GM23338 (cell line): ENCODE measurements around the gene SLC28A1. TPM values are rescaled to one million over a fixed set of nuclear protein-coding genes. Genes with fewer than 3 reads are reported as not detected.

ENCODE experiments used
- ATAC-seq: fragments of 200-7000 bp; cut with Tn5 transposase; 3 replicates; pipeline ENCODE4 v1.9.1; 2020
- DNase-seq: peaks from one replicate; pipeline ENCODE4 v3.0.0-alpha.2; 2015; ENCODE audit warnings: low spot score
- H2AFZ ChIP-seq: fragments of 200-600 bp; sonication (generic); 2 replicates; pipeline ENCODE4 v1.8.0; 2016; ENCODE audit warnings: antibody characterized with exemption, mild to moderate bottlenecking, moderate library complexity
- H3F3A ChIP-seq: fragments of 200-600 bp; sonication (generic); replicated peaks from 2 replicates; pipeline ENCODE4 v1.8.0; 2017; ENCODE audit warnings: antibody characterized with exemption, mixed run types, low read depth
- H3K27ac ChIP-seq: fragments of 200-600 bp; sonication (generic); 2 replicates; pipeline ENCODE4 v1.6.1; 2016; ENCODE audit warnings: low read depth
- H3K27me3 ChIP-seq: fragments of 200-600 bp; sonication (generic); 2 replicates; pipeline ENCODE4 v1.8.0; 2016; ENCODE audit warnings: mild to moderate bottlenecking, mixed run types, moderate library complexity; ENCODE audit not compliant: insufficient read depth
- H3K36me3 ChIP-seq: fragments of 200-600 bp; sonication (generic); 2 replicates; pipeline ENCODE4 v1.8.0; 2016; ENCODE audit warnings: mild to moderate bottlenecking; ENCODE audit not compliant: insufficient read depth
- H3K4me1 ChIP-seq: fragments of 200-600 bp; sonication (generic); 2 replicates; pipeline ENCODE4 v1.8.0; 2016; ENCODE audit warnings: mild to moderate bottlenecking, moderate library complexity; ENCODE audit not compliant: insufficient read depth
- H3K4me2 ChIP-seq: fragments of 200-600 bp; sonication (generic); 2 replicates; pipeline ENCODE4 v1.7.1; 2017; ENCODE audit warnings: mixed run types
- H3K4me3 ChIP-seq: fragments of 200-600 bp; sonication (generic); 2 replicates; pipeline ENCODE4 v1.6.1; 2016; ENCODE audit warnings: mixed run types
- H3K79me2 ChIP-seq: fragments of 200-600 bp; sonication (generic); replicated peaks from 2 replicates; pipeline ENCODE4 v1.8.0; 2017; ENCODE audit warnings: mild to moderate bottlenecking; ENCODE audit not compliant: insufficient read depth
- H3K9me2 ChIP-seq: fragments of 200-600 bp; sonication (generic); 2 replicates; pipeline ENCODE4 v1.8.0; 2017; ENCODE audit not compliant: insufficient read depth
- H4K20me1 ChIP-seq: fragments of 200-600 bp; sonication (generic); replicated peaks from 2 replicates; pipeline ENCODE4 v1.8.0; 2017; ENCODE audit warnings: mild to moderate bottlenecking; ENCODE audit not compliant: insufficient read depth
- H3K27ac Mint-ChIP-seq: 2 replicates; pipeline ENCODE4 v1.8.0; 2020; ENCODE audit warnings: inconsistent platforms, mild to moderate bottlenecking, moderate library complexity, mixed read lengths
- H3K27me3 Mint-ChIP-seq: 3 replicates; pipeline ENCODE4 v1.8.0; 2022; ENCODE audit warnings: low read depth, mild to moderate bottlenecking, moderate library complexity, mixed read lengths, inconsistent platforms; ENCODE audit not compliant: insufficient read depth, poor library complexity
- H3K36me3 Mint-ChIP-seq: 3 replicates; pipeline ENCODE4 v1.8.0; 2021; ENCODE audit warnings: low read depth, mild to moderate bottlenecking, inconsistent platforms, moderate library complexity, mixed read lengths
- H3K4me1 Mint-ChIP-seq: 3 replicates; pipeline ENCODE4 v1.8.0; 2020; ENCODE audit warnings: mild to moderate bottlenecking, inconsistent platforms, mixed read lengths
- H3K4me3 Mint-ChIP-seq: 3 replicates; pipeline ENCODE4 v1.8.0; 2021; ENCODE audit warnings: moderate library complexity, mild to moderate bottlenecking, inconsistent platforms, mixed read lengths
- H3K9me3 Mint-ChIP-seq: 3 replicates; pipeline ENCODE4 v1.8.0; 2020; ENCODE audit warnings: moderate library complexity, mild to moderate bottlenecking, inconsistent platforms, mixed read lengths
- CTCF ChIP-seq, 2 experiments: fragments of 200-600 bp in 1 of 2; sonication (generic) in 1 of 2; conservative IDR thresholded peaks; 2 replicates each; pipeline versions ENCODE4 v1.5.1 to v1.6.1; 2016 to 2017; ENCODE audit warnings: antibody characterized with exemption in 2 of 2, low read depth in 2 of 2, mild to moderate bottlenecking in 2 of 2, moderate library complexity in 1 of 2
- ETS1 ChIP-seq: IDR thresholded peaks from 2 replicates; pipeline ENCODE4 v1.6.1; 2016; ENCODE audit warnings: antibody characterized with exemption
- EZH2 ChIP-seq: fragments of 200-600 bp; sonication (generic); IDR thresholded peaks from one replicate; pipeline ENCODE4 v1.8.0; 2017; ENCODE audit warnings: antibody characterized with exemption, mild to moderate bottlenecking, low read depth; ENCODE audit not compliant: unreplicated experiment
- NANOG ChIP-seq: IDR thresholded peaks from 2 replicates; pipeline ENCODE4 v1.6.1; 2016; ENCODE audit warnings: antibody characterized with exemption, borderline replicate concordance
- REST ChIP-seq: IDR thresholded peaks from one replicate; pipeline ENCODE4 v1.6.1; 2018; ENCODE audit warnings: antibody characterized with exemption; ENCODE audit not compliant: unreplicated experiment
- STAT1 ChIP-seq: IDR thresholded peaks from one replicate; pipeline ENCODE4 v1.6.1; 2016; ENCODE audit warnings: antibody characterized with exemption; ENCODE audit not compliant: unreplicated experiment
- ZNF331 ChIP-seq: fragments of 250-450 bp; sonication (Bioruptor Pico); IDR thresholded peaks from 2 replicates; pipeline ENCODE4 v1.5.0; 2020; ENCODE audit warnings: low read depth, mild to moderate bottlenecking, moderate library complexity
- polyA plus RNA-seq: library from polyadenylated mRNA; unstranded; fragments of >200 nt; fragmentation: Nextera tagmentation; extraction: Ambion mirVana; gene quantifications from 2 replicates; pipeline ENCODE4 v1.2.1, GENCODE V29; 2016
- total RNA-seq: library from RNA; depleted of rRNA; stranded (reverse); fragments of >200 nt; shearing (Covaris generic); gene quantifications from 2 replicates; pipeline ENCODE4 v1.2.3, GENCODE V29; 2014
- TF ChIP-seq, protein P1 (sequence below): fragments of 250-450 bp; sonication (Bioruptor Pico); IDR thresholded peaks from 2 replicates; pipeline ENCODE4 v1.5.0; 2020; ENCODE audit warnings: mild to moderate bottlenecking, moderate library complexity

SLC28A1 gene
- total and polyA plus RNA-seq, 2 experiments from 2014 or later: not detected

GRCh38 chr15:84859651-84860050 is 24.8 kb upstream of the SLC28A1 start (continued):
- TF ChIP-seq REST (no peak), NANOG (no peak), ZNF331 (no peak), ETS1 (no peak), CTCF (conservative IDR thresholded peaks at IDR 0.05; ENCODE audit: low read depth in 2 of 2) (no peak), EZH2 (no peak)

GRCh38 chr15:84861781-84862180 is 22.7 kb upstream of the SLC28A1 start:
- no peaks in the 10 kb centered on the region; the same call in 1 of the 3 replicates for H3K36me3 Mint-ChIP-seq
- H3F3A ChIP-seq: no peaks in the 10 kb centered on the region
- no peak overlapping the region for H3K4me2 ChIP-seq
- no peak overlapping the region for H3K4me3 ChIP-seq
- H3K4me1 ChIP-seq: no peaks in the 10 kb centered on the region
- no peak overlapping the region for H3K27ac Mint-ChIP-seq
- ATAC-seq (no peak), DNase-seq (no peak)
- H3K27me3 ChIP-seq: no peaks in the 10 kb centered on the region
- H3K4me3 Mint-ChIP-seq: no peak overlapping the region
- H3K79me2 ChIP-seq: no peaks in the 10 kb centered on the region
- no peaks in the 10 kb centered on the region for H3K9me2 ChIP-seq
- no peak overlapping the region for H3K27ac ChIP-seq
- H3K9me3 Mint-ChIP-seq: no peaks in the 10 kb centered on the region
- H3K4me1 Mint-ChIP-seq: no peaks in the 10 kb centered on the region; the same call in 2 of the 3 replicates
- H2AFZ ChIP-seq: no peak overlapping the region
- H4K20me1 ChIP-seq: no peaks in the 10 kb centered on the region; the same call in 1 of the 2 replicates
- H3K36me3 ChIP-seq: peaks cover 3% of the 10 kb centered on the region; the same call in 1 of the 2 replicates
- peaks cover 2% of the 10 kb centered on the region for H3K27me3 Mint-ChIP-seq
- no peak for TF ChIP-seq NANOG
- TF ChIP-seq, protein P1, sequence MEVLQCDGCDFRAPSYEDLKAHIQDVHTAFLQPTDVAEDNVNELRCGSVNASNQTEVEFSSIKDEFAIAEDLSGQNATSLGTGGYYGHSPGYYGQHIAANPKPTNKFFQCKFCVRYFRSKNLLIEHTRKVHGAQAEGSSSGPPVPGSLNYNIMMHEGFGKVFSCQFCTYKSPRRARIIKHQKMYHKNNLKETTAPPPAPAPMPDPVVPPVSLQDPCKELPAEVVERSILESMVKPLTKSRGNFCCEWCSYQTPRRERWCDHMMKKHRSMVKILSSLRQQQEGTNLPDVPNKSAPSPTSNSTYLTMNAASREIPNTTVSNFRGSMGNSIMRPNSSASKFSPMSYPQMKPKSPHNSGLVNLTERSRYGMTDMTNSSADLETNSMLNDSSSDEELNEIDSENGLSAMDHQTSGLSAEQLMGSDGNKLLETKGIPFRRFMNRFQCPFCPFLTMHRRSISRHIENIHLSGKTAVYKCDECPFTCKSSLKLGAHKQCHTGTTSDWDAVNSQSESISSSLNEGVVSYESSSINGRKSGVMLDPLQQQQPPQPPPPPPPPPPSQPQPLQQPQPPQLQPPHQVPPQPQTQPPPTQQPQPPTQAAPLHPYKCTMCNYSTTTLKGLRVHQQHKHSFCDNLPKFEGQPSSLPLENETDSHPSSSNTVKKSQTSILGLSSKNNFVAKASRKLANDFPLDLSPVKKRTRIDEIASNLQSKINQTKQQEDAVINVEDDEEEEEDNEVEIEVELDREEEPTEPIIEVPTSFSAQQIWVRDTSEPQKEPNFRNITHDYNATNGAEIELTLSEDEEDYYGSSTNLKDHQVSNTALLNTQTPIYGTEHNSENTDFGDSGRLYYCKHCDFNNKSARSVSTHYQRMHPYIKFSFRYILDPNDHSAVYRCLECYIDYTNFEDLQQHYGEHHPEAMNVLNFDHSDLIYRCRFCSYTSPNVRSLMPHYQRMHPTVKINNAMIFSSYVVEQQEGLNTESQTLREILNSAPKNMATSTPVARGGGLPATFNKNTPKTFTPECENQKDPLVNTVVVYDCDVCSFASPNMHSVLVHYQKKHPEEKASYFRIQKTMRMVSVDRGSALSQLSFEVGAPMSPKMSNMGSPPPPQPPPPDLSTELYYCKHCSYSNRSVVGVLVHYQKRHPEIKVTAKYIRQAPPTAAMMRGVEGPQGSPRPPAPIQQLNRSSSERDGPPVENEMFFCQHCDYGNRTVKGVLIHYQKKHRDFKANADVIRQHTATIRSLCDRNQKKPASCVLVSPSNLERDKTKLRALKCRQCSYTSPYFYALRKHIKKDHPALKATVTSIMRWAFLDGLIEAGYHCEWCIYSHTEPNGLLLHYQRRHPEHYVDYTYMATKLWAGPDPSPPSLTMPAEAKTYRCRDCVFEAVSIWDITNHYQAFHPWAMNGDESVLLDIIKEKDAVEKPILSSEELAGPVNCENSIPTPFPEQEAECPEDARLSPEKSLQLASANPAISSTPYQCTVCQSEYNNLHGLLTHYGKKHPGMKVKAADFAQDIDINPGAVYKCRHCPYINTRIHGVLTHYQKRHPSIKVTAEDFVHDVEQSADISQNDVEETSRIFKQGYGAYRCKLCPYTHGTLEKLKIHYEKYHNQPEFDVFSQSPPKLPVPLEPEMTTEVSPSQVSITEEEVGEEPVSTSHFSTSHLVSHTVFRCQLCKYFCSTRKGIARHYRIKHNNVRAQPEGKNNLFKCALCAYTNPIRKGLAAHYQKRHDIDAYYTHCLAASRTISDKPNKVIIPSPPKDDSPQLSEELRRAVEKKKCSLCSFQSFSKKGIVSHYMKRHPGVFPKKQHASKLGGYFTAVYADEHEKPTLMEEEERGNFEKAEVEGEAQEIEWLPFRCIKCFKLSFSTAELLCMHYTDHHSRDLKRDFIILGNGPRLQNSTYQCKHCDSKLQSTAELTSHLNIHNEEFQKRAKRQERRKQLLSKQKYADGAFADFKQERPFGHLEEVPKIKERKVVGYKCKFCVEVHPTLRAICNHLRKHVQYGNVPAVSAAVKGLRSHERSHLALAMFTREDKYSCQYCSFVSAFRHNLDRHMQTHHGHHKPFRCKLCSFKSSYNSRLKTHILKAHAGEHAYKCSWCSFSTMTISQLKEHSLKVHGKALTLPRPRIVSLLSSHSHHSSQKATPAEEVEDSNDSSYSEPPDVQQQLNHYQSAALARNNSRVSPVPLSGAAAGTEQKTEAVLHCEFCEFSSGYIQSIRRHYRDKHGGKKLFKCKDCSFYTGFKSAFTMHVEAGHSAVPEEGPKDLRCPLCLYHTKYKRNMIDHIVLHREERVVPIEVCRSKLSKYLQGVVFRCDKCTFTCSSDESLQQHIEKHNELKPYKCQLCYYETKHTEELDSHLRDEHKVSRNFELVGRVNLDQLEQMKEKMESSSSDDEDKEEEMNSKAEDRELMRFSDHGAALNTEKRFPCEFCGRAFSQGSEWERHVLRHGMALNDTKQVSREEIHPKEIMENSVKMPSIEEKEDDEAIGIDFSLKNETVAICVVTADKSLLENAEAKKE (CRISPR knock-in tag): no peak
- TF ChIP-seq STAT1: no peak
- no peak for TF ChIP-seq REST
